ENCODE data around the gene FBXL16.

Gene FBXL16

DNA sequence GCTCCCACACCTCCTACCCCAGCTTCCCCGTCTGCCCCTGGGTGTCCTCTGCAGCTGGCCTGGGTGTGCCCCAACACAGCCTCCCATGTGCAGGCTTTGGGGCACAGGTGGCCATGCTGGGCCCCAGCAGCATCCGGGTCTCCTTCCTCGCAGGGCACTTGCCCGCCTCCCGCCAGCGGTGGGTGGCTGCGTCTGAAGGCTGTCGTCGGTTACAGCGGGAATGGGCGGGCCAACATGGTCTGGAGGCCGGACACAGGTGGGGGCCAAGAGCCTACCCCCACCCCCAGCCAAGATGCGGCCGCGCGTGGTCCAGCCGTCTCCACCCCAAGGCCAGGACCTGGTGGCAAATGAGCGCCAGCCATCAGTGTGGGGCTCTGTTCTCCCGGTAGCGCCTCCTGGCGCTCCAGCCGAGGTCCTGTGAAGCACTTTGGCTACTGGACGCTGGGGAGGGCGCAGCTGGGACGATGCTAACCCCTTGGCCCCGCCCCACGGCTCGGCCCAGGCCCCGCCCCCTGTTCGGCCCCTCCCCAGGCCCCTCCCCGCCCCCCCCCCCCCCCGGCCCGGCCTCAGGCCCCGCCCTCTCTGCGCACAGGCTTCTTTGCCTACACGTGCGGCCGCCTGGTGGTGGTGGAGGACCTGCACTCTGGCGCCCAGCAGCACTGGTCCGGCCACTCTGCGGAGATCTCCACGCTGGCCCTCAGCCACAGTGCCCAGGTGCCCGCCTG is 45.0 kb downstream of the FBXL16 start:
- peak; percentile 81 for DNase-seq (ENCODE audit: low read depth)

DNA sequence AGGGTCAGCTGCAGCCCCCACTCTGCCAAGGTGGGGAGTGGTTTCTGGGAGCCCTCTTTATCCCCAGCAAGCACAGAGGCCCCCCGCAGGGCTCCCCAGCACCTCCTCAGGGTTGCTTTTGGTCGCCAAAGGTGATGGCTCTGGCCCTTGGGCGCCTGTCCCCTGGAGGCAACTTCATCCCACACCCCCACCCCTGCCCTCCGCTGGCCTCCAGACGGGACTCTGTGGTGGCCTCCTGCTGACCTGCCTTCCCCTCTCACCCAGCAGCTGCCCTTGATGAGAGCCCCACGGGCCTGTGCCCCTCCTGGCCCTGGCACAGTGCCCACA is 45.5 kb downstream of the FBXL16 start:
- no peak for DNase-seq (ENCODE audit: low read depth)

DNA sequence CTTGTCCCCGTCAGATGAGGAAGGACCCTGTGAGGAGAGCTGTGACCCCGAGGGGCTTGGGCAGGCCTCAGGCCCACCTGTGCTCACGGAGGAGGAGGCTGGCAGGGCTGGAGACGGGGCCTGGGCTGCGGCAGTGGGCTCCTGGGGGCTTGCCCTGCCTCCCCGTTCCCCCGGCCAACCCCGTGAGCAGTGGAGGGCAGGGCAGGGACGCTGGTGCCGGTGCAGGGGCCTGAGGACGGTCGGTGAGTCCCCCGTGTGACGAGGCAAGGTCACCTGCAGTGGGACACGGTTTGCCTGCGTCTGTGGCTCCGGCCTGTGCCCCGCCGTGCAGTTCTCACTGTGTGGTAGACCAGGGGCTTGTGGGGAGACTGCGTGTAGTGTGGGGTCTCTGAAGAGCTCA is 46.0 kb downstream of the FBXL16 start:
- no peak for DNase-seq (ENCODE audit: low read depth)

DNA sequence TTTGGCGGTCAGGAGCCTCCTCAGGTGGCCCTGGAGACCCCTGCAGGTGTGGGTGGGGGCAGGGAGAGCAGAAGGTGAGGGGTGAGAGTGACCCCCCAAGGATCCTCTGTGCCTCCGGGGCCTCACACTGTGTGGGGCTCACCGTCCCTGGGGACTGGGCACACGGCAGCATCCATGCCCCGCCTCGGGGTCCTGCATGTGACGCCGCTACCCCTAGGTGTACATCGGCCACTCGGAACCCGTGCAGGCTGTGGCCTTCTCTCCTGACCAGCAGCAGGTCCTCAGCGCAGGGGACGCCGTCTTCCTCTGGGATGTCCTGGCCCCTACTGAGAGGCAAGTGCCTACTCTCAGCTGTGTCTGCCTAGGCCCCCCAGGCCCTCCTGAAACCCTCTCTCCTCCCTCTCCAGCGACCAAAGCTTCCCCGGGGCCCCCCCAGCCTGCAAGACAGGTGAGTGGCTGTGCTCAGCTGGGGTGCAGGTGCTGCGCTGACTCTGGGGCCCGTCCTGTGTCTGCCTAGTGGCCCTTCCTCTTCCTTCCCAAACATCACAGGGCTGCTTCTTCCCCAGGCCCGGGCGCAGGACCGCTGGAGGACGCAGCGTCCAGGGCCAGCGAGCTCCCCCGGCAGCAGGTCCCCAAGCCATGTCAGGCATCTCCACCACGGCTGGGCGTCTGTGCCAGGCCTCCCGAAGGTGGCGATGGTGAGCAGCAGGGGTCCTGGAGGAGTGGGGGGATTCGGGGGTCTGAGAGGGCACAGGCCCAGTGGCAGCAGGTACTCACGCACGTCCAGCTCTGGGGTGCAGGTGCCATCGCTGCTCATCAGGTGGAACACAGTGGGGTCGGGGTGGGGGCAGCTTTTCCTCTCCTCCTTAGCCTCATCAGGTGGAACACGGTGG is 46.7 kb downstream of the FBXL16 start:
- DNase-seq (ENCODE audit: low read depth) = no peak

DNA sequence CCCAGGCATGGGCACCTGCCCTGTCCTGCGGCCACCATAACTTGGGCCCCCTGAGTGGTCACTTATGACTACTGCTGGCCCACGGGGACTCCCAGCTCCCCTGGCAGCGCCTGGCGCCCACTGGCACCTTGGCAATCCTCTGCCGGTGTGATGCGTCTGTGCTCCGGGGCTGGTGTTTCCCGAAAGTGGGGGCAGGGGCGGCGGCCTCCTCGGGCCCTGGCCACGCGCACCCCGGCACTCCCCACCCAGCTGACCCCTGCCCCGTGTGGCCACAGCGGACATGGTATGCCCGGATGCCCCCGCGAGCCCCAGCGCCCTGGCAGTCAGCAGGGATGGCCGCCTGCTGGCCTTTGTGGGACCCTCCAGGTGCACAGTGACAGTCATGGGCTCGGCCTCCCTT is 48.1 kb downstream of the FBXL16 start:
- no peak for DNase-seq (ENCODE audit: low read depth)

DNA sequence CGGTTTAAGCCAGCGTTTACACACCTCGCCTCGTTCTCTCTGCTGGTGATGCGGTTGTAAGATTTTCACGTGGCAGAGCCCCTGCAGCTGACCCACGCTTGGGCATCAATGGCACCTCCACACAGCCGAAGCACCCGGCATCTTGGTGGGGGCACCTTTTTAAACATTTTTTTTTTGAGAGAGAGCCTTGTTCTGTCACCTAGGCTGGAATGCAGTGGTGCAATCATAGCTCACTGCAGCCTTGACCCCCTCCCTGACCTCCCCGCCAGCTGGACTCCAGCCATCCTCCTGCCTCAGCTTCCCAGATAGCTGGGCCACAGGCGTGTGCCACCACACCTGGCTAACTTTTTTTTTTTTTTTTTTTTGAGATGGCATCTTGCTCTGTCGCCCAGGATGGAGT is 51.6 kb downstream of the FBXL16 start:
- no peak for DNase-seq (ENCODE audit: low read depth)

DNA sequence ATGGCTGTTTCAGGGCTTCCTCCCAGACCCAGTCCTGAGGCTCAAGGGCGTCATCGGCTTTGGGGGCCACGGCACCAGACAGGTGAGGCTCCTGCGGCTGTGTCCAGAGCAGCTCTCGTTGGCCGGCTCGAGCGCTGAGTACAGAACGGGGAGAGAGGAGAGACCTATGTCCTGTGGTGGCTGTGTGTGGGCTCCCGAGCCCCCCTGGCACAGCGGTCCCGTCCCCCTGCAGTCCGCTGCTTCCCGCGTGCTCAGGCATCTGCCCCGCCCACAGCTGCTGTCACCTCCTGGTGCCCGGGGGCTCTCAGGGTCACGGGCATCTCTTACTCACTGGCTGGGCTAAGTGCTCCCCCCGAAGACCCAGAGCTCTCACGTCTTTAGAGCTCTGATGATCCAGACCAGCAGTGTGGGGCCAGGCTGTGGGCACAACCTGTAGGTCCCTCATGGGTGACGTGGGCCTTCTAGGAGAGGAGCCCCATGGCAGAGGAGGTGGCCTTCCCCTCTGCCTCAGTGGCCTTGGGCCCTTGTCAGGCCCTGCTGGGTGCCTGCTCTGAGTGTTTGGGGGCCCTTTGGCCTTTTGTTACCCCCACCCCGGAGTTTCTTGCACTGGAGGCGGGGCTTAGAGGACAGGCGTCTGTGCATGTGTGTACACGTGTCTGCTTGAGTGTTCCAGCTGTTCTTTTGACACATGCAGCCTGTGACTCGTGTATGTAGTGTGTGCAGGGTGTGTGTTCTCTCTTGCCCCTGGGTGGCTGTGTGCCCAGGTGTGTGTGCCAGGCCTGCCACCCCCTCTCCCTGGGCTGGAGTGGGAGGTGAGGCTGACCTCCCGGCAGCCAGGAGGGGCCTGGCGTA is 52.9 kb downstream of the FBXL16 start:
- no peak for DNase-seq (ENCODE audit: low read depth)

DNA sequence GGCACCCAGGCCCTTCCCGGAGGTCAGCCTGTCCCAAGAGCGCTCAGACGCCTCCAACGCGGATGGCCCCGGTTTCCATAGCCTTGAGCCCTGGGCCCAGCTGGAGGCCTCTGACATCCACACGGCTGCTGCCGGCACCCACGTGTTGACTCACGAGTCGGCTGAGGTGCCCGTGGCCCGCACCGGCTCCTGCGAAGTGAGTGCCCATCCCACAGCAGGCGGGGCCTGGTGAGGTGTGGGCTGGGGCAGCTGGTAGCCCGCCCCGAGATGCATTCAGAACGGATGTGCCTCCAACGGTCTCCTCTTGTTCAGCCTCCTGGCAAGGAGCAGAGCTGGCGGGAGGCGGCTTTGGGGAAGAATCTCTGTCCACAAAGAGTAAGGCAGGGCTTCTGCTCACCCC is 53.8 kb downstream of the FBXL16 start:
- DNase-seq (ENCODE audit: low read depth) = no peak

DNA sequence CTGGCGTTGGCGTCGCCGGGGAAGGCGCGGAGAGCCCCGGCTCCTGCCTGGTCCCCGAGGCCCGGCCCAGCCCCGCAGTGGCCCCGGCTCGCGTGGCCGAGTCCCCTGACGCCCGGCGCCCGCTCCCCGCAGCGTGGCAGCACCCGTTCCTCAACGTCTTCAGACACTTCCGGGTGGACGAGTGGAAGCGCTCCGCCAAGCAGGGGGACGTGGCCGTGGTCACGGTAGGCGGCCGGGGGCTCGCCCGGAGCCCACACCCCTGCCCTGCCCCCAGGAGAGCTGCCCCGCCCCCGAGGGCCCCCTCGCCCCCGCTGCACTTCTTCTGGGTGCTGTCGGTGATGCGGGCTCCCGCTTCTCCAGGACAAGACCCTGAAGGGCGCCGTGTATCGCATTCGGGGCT is 56.0 kb downstream of the FBXL16 start:
- no peak for DNase-seq (ENCODE audit: low read depth)

DNA sequence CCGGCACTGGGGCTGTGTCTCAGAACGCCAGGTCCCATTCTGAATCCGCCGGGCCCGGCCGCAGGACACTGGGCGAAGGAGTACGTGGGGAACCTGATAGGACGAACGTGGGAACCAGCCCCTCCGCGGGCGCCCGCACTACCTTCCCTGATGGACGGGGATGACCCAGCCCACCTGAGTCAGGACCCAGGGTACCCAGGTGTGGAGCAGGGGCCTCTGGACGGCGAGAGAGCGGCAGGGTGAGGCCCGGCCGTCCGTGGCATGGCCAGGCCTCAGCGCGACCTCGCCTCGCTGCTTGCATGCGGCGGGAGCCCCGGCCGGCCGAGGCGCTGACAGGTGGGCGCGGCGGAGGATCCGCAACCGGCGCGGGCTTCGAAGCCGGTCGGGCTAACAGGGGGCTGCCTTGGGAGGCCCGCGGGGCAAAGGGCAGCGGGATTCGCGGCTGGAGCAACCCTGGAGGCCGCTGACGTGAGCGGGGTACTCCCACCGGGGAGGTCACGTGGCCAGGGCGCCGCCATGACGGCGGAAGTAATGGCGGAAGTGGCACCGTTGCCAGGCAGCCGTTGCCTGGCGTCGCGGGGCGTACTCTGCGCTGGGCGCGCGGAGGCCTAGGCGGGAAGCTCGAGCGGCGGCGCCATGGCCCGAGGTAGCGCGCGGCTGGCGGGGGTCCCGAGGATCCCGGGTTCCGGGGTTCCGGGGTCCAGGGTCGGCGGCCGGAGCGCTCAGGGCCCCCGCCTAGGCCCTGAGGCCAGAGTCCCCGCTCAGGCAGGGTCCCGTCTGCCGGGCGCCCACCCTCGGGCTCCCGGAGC is 56.6 kb downstream of the FBXL16 start, which contains the start of gene WDR90:
Gene WDR90 (plus strand): TSS at position 585 of the 809 bp plus-strand sequence. CDS start 52 bp downstream, at position 637.
- no peak for DNase-seq (ENCODE audit: low read depth)

DNA sequence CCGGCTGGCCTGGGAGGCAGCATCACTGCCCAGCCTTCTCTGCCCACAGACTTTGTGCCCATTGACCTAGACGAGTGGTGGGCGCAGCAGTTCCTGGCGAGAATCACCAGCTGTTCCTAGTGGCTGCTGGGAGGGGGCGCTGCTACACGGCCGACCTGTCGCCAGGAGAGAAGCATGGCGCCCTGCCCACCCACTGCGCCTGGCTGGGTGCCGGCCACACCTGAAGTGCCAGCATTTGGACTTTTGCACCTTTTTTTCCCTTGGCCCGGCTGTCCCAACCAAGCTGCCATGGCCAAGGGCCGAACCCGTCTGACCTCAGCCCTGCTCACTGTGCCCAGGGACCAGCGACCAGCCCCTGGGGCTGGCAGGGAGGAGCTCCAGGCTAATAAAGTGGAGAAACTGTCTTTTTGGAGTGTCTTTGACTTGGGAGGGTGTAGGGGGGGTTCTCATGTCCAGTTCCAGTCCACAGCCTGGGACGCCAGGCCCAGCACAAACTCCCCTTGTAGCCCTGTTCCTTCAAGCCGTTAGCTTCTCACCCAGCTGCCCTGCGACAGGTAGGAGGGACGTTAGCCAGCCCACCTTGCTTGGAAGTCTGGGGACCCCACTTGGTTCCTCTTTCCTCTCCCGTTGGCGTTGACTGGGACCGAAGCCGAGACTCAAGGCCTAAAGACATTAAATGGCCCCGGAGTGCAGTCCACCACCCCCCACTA is 57.4 kb downstream of the FBXL16 start:
- no peak for DNase-seq (ENCODE audit: low read depth)

DNA sequence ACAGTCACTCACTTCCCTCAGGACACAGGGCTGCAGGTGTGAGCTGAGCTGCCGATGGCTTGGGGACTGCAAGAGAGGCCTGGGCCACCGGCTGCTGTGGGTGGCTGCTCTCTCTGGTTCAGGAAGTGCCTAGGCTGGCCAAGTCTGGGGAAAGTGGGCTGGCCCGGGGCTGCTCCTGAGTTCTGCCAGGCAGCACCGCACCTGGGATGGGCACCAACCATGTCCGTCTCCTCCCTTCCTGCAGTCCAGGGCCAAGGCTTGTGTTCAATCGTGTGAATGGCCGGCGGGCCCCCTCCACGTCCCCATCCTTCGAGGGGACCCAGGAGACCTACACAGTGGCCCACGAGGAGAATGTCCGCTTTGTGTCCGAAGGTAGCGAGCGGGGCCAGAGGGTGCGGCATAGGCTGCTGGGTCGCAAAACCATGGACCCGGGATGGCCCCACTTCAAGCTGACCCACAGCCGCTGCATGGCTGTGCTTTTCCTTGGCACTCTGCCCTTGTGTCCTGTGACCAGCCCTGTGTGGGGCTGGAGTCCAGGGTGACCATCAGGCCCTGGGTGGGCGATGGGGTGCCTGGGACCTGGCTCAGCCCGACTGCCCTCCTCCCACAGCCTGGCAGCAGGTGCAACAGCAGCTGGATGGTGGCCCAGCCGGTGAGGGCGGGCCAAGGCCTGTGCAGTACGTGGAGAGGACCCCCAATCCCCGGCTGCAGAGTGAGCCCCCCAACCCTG is 58.3 kb downstream of the FBXL16 start:
- no peak for DNase-seq (ENCODE audit: low read depth)

DNA sequence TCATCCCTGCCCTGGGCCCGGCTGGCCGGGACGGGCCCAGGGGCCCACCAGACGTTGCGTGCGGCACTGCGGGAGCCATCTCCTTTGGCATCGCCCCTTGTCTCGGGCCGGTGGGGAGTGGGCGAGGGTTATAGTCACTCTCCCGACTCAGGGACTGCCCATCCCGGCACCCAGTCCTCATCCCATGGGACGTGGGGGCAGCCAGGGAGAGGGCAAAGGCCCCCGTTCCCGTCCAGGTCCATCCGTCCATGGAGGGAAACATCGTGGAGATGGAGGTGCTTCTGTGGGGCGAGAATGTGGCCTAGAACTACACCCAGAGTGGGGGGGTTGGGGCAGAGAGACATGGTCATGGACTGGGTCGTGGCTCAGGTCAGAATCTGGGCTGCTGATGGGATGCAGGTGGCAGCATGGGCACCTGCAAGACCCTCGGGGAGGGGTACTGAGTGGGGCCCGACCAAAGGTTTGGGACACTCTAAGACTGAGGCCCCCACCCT is 58.9 kb downstream of the FBXL16 start:
- DNase-seq (ENCODE audit: low read depth) = no peak

DNA sequence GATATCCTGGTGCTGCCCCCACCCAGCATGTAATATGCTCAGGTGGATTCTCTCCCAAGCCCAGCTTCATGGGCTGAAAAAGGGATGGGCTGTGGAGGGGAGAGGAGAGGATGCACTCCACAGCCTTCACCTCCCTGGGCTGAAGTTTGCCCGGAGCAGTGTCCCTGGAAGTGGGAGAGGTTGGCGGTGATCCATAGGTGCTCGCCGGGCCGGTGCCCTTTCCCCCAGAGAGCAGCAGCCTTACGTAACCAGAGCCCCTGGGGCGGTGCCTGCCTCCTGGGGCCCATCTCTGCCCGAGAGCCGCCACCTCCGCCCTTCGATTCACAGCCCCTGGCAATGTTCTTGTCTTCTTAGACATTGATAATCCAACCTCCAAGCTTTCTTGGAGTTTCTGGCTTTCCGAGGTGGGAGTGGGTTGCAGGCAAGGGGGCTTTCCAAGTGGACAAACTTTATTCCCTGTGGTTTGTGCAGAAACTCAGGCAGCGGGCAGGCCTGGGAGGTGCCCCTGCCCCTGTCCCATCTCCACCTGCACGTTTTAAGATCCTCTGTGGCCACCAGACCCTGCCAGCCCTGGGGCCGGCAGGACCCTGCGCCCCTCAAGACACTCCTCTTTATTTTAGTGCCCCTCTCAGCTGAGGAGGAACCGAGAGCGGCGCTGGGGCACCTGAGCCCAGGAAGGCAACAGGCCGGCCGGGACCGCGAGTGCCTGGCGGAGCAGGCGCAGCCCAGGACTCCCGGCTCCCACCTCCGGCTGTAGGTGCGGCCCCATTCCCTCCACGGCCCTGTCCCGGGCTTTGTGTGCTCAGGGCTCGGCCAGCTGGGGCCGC is 59.5 kb downstream of the FBXL16 start:
- no peak for DNase-seq (ENCODE audit: low read depth)

DNA sequence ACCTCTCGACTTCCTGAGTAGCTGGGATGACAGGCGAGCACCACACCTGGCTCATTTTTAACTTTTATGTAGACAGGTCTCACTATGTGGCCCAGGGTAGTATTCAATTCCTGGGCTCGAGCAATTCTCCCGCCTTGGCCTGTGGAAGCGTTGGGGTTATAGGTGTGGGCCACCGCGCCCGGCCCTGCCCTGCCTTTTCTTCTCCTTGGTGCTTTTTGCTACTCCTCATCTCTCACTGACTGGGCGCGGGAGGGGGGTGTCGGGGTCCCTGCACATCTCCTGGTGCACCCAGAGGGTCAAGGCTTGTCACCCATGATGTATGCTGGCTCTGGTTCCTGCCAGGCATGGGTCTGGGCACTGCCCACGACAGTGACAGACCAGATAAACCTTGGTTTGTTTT is 61.0 kb downstream of the FBXL16 start:
- no peak for DNase-seq (ENCODE audit: low read depth)

DNA sequence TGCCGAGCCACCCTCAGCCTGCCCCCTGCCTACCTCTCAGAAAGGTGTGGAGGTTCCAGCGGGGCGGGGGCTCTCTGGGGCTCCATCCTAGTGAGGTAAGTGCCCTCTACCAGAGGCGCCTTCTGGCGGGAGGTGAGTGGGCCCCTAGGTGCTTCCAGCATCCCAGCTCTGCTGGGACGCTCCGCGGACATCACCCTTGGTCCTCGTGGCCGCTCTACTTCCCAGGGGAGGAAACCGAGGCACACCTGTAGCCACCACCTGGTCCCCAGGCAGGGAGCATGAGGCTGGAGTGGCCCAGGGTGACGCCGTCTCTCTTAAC is 62.6 kb downstream of the FBXL16 start:
- DNase-seq (ENCODE audit: low read depth) = no peak

Data from CMK (cell line).